PC-3 (cell line): Measurements from ENCODE around the gene CCDC14. TPM values are rescaled to one million over a fixed set of nuclear protein-coding genes. Genes with fewer than 3 reads are reported as not detected.

Source experiments
- ATAC-seq: fragments of 200-7000 bp; cut with Tn5 transposase; 2 replicates; pipeline ENCODE4 v1.9.1; 2020; ENCODE audit warnings: mild to moderate bottlenecking, moderate library complexity
- BruUV-seq: library from RNA; stranded (reverse); fragments of 400-500 nt; replicated peaks from 2 replicates; lab custom pipeline; 2021; lab: Mats Ljungman, UMichigan
- CTCF ChIA-PET: fragments of 300-600 bp; sonication (Branson Sonifier 250); formaldehyde crosslinking; loops from one replicate; lab custom pipeline; 2022; ENCODE audit warnings: antibody characterized with exemption; lab: Charles Lee
- POLR2A ChIA-PET: fragments of 300-600 bp; sonication (Branson Sonifier 250); formaldehyde crosslinking; loops from one replicate; lab custom pipeline; 2022; ENCODE audit warnings: antibody characterized with exemption; ENCODE audit not compliant: unreplicated experiment; lab: Charles Lee
- DNase-seq: peaks from one replicate; pipeline ENCODE4 v3.0.0-alpha.2; 2015
- H2AFZ ChIP-seq: fragments of 300-600 bp; sonication (generic); 2 replicates; pipeline ENCODE4 v1.6.0; 2016; ENCODE audit warnings: antibody characterized with exemption, low read length
- H3F3A ChIP-seq: fragments of 300-600 bp; sonication (generic); one replicate; pipeline ENCODE4 v1.6.0; 2017; ENCODE audit warnings: antibody characterized with exemption, low read length, control low read depth, mild to moderate bottlenecking; ENCODE audit not compliant: unreplicated experiment
- H3K27ac ChIP-seq: fragments of 300-600 bp; sonication (generic); 2 replicates; pipeline ENCODE4 v1.5.1; 2016; ENCODE audit warnings: mild to moderate bottlenecking, low read length
- H3K27me3 ChIP-seq: fragments of 300-600 bp; sonication (generic); 2 replicates; pipeline ENCODE4 v1.6.1; 2016; ENCODE audit warnings: low read length, mixed read lengths
- H3K36me3 ChIP-seq: fragments of 300-600 bp; sonication (generic); 2 replicates; pipeline ENCODE4 v1.6.1; 2016; ENCODE audit warnings: low read depth, mixed run types, low read length, mixed read lengths
- H3K4me1 ChIP-seq: fragments of 300-600 bp; sonication (generic); 2 replicates; pipeline ENCODE4 v1.5.1; 2016; ENCODE audit warnings: low read length; ENCODE audit not compliant: insufficient read depth
- H3K4me2 ChIP-seq: fragments of 300-600 bp; sonication (generic); 2 replicates; pipeline ENCODE4 v1.6.0; 2016; ENCODE audit warnings: low read length
- H3K4me3 ChIP-seq: fragments of 300-600 bp; sonication (generic); 2 replicates; pipeline ENCODE4 v1.5.1; 2016; ENCODE audit warnings: mild to moderate bottlenecking, low read length, mixed read lengths
- H3K79me2 ChIP-seq: fragments of 300-600 bp; sonication (generic); 2 replicates; pipeline ENCODE4 v1.6.1; 2017; ENCODE audit warnings: low read length, mixed read lengths
- H3K9ac ChIP-seq: fragments of 300-600 bp; sonication (generic); 2 replicates; pipeline ENCODE4 v1.6.0; 2016; ENCODE audit warnings: mild to moderate bottlenecking, low read length
- H3K9me2 ChIP-seq: fragments of 300-600 bp; sonication (generic); replicated peaks from 2 replicates; pipeline ENCODE4 v1.6.1; 2016; ENCODE audit warnings: mixed run types, low read length, mixed read lengths
- H3K9me3 ChIP-seq: fragments of 300-600 bp; sonication (generic); 2 replicates; pipeline ENCODE4 v1.6.1; 2016; ENCODE audit warnings: low read length, mixed read lengths
- H4K20me1 ChIP-seq: fragments of 300-600 bp; sonication (generic); 2 replicates; pipeline ENCODE4 v1.6.1; 2016; ENCODE audit warnings: low read length, mixed read lengths
- CTCF ChIP-seq: fragments of 300-600 bp; sonication (generic); conservative IDR thresholded peaks from 2 replicates; pipeline ENCODE4 v1.5.1; 2017; ENCODE audit warnings: antibody characterized with exemption, low read depth, mild to moderate bottlenecking, low read length
- EZH2 ChIP-seq: fragments of 300-600 bp; sonication (generic); IDR thresholded peaks from one replicate; pipeline ENCODE4 v1.6.1; 2017; ENCODE audit warnings: antibody characterized with exemption, mild to moderate bottlenecking, low read length; ENCODE audit not compliant: unreplicated experiment
- EZH2phosphoT487 ChIP-seq: fragments of 300-600 bp; sonication (generic); IDR thresholded peaks from 2 replicates; pipeline ENCODE4 v1.6.1; 2018; ENCODE audit warnings: mild to moderate bottlenecking, antibody characterized with exemption, low read length, borderline replicate concordance
- intact Hi-C: fragments of 100-400 bp; cut with micrococcal nuclease; formaldehyde crosslinking; loops from 2 replicates; pipeline ENCODE4 v1.9.0; 2023
- total RNA-seq: library from RNA; depleted of rRNA; stranded (reverse); fragments of >200 nt; gene quantifications from 2 replicates; pipeline ENCODE4 v1.2.3, GENCODE V29; 2014

Gene CCDC14
- total RNA-seq, 1 experiment from 2014 or later, result 62.6 TPM

GRCh38 chr3:123926396-123926795 lies 34.6 kb downstream of the CCDC14 start:
- H3K9me2 ChIP-seq, result no peaks in the 10 kb centered on the region
- no peaks in the 10 kb centered on the region for H3K27me3 ChIP-seq
- ChIA-PET POLR2A (no interaction called here), CTCF (no interaction called here)
- ATAC-seq (no peak), DNase-seq (no peak)
- TF ChIP-seq EZH2 (no peak), EZH2phosphoT487 (no peak), CTCF (no peak)
- intact Hi-C loops, result no loop called here
- H3K9ac ChIP-seq, result no peak overlapping the region
- no TSS peak for BruUV-seq
- no peaks in the 10 kb centered on the region for H4K20me1 ChIP-seq
- H3K9me3 ChIP-seq, result no peaks in the 10 kb centered on the region
- no peaks in the 10 kb centered on the region for H3K4me1 ChIP-seq
- no peak overlapping the region for H3K4me3 ChIP-seq
- H3K79me2 ChIP-seq, result no peaks in the 10 kb centered on the region
- no peak overlapping the region for H2AFZ ChIP-seq
- no peaks in the 10 kb centered on the region for H3F3A ChIP-seq
- peaks cover 35% of the 10 kb centered on the region for H3K36me3 ChIP-seq
- H3K4me2 ChIP-seq, result no peak overlapping the region
- H3K27ac ChIP-seq, result no peak overlapping the region

- no TSS peak for BruUV-seq
- POLR2A ChIA-PET, result no interaction called here
- intact Hi-C loops, result no loop called here
These were observed 40.2 kb downstream of the CCDC14 start for GRCh38 chr3:123920868-123921267.

GRCh38 chr3:123920383-123920782 lies 40.6 kb downstream of the CCDC14 start:
- H3K9me2 ChIP-seq, result no peaks in the 10 kb centered on the region
- POLR2A ChIA-PET, result no interaction called here
- 0 out of 2 replicates have a peak, but pooled peaks cover 7% of the 10 kb centered on the region for H3K9me3 ChIP-seq
- intact Hi-C loops, result no loop called here
- no TSS peak for BruUV-seq
- H3K4me2 ChIP-seq, result no peak overlapping the region
- ATAC-seq, result no peak
- no peaks in the 10 kb centered on the region for H4K20me1 ChIP-seq
- no peak for DNase-seq
- no peak overlapping the region for H3K9ac ChIP-seq
- no peaks in the 10 kb centered on the region for H3K27me3 ChIP-seq
- H3K27ac ChIP-seq, result no peak overlapping the region
- CTCF ChIA-PET, result no interaction called here
- H2AFZ ChIP-seq, result no peak overlapping the region
- no peak overlapping the region for H3K4me3 ChIP-seq
- H3K4me1 ChIP-seq, result no peaks in the 10 kb centered on the region
- TF ChIP-seq EZH2phosphoT487, result no peak
- TF ChIP-seq EZH2, result no peak
- TF ChIP-seq CTCF, result no peak
- peaks cover 41% of the 10 kb centered on the region for H3K36me3 ChIP-seq
- no peaks in the 10 kb centered on the region for H3K79me2 ChIP-seq
- no peaks in the 10 kb centered on the region for H3F3A ChIP-seq

More at GRCh38 chr3:123920868-123921267, 40.2 kb downstream of the CCDC14 start:
- Histone ChIP-seq H3K36me3 (peaks cover 38% of the 10 kb centered on the region), H3K4me2 (no peak overlapping the region), H3F3A (no peaks in the 10 kb centered on the region), H3K4me3 (no peak overlapping the region), H3K27me3 (no peaks in the 10 kb centered on the region), H2AFZ (no peak overlapping the region), H3K79me2 (no peaks in the 10 kb centered on the region), H3K9ac (no peak overlapping the region), H3K27ac (no peak overlapping the region), H3K9me2 (no peaks in the 10 kb centered on the region), H3K4me1 (no peaks in the 10 kb centered on the region), H4K20me1 (no peaks in the 10 kb centered on the region), H3K9me3 (0 out of 2 replicates have a peak, but pooled peaks cover 7% of the 10 kb centered on the region)
- CTCF ChIA-PET, result no interaction called here
- ATAC-seq, result no peak
- no peak for TF ChIP-seq CTCF
- DNase-seq, result no peak
